Measurements from ENCODE around the gene DCHS2.

GRCh38 chr4:154304679-154305078 is 186.9 kb downstream of the DCHS2 start:
- no peak for TF ChIP-seq CTCF (conservative IDR thresholded peaks at IDR 0.05; ENCODE audit: low read length)
- TF ChIP-seq EZH2phosphoT487 (IDR thresholded peaks at IDR 0.05; ENCODE audit: borderline replicate concordance, low read depth, low read length) = no peak

All from OCI-LY7 (cell line).